HEK293 (cell line): ENCODE results near the gene NUCKS1.

ENCODE experiments used
- CTCF ChIA-PET: fragments of 350-600 bp; formaldehyde crosslinking; extraction: SDS; loops from one replicate; lab custom pipeline; 2021; ENCODE audit warnings: antibody characterized with exemption; lab: Yijun Ruan, JAX
- POLR2A ChIA-PET: fragments of 300-600 bp; formaldehyde crosslinking; extraction: SDS; loops from one replicate; lab custom pipeline; 2020; ENCODE audit warnings: antibody characterized with exemption, inconsistent platforms; lab: Yijun Ruan, JAX
- H3K27ac ChIP-seq: fragments of 200-500 bp; sonication (Bioruptor generic); 2 replicates; pipeline ENCODE4 v1.5.1; 2014; ENCODE audit warnings: low read depth, low read length, control low read depth, inconsistent platforms; ENCODE audit errors: extremely low read depth
- H3K36me3 ChIP-seq, 2 experiments: fragments of 200-500 bp in 1 of 2; sonication (Bioruptor generic) in 1 of 2; 1 replicate in 1 of 2; 2 replicates in 1 of 2; pipeline ENCODE4 v1.5.1; 2014 to 2017; ENCODE audit warnings: inconsistent platforms in 2 of 2, low read length in 2 of 2; ENCODE audit not compliant: control insufficient read depth in 2 of 2, insufficient read depth in 1 of 2
- H3K4me1 ChIP-seq: fragments of 200-500 bp; sonication (Bioruptor generic); 2 replicates; pipeline ENCODE4 v1.5.1; 2014; ENCODE audit warnings: mild to moderate bottlenecking, low read length, inconsistent platforms; ENCODE audit not compliant: control insufficient read depth, insufficient read depth
- H3K4me3 ChIP-seq: 2 replicates; pipeline ENCODE4 v1.5.1; 2011; ENCODE audit warnings: low read depth, mild to moderate bottlenecking, control low read depth, low read length, moderate library complexity
- H3K9me3 ChIP-seq: fragments of 200-500 bp; sonication (Bioruptor generic); 2 replicates; pipeline ENCODE4 v1.5.1; 2014; ENCODE audit warnings: low read depth, low read length, inconsistent platforms; ENCODE audit not compliant: control insufficient read depth, insufficient read depth
- BCL6B ChIP-seq: fragments of 450-650 bp; formaldehyde crosslinking; IDR thresholded peaks from 2 replicates; pipeline ENCODE4 v1.5.1; 2017; ENCODE audit warnings: missing biosample characterization, missing genetic modification characterization
- HOXD13 ChIP-seq: sonication (generic); formaldehyde crosslinking; IDR thresholded peaks from 2 replicates; pipeline ENCODE4 v1.8.0; 2022; ENCODE audit warnings: missing genetic modification reagents, borderline replicate concordance
- PATZ1 ChIP-seq: fragments of 450-650 bp; formaldehyde crosslinking; IDR thresholded peaks from 2 replicates; pipeline ENCODE4 v1.5.1; 2016; ENCODE audit warnings: missing biosample characterization, missing genetic modification characterization
- PRDM6 ChIP-seq: fragments of 450-650 bp; formaldehyde crosslinking; IDR thresholded peaks from 2 replicates; pipeline ENCODE4 v1.5.1; 2017; ENCODE audit warnings: missing biosample characterization, missing genetic modification characterization
- SCRT1 ChIP-seq: fragments of 450-650 bp; formaldehyde crosslinking; IDR thresholded peaks from 2 replicates; pipeline ENCODE4 v1.5.1; 2016; ENCODE audit warnings: missing biosample characterization, missing genetic modification characterization, borderline replicate concordance
- ZBTB20 ChIP-seq: fragments of 450-650 bp; formaldehyde crosslinking; IDR thresholded peaks from 2 replicates; pipeline ENCODE4 v1.5.1; 2016; ENCODE audit warnings: missing biosample characterization, missing genetic modification characterization
- ZBTB6 ChIP-seq: fragments of 450-650 bp; formaldehyde crosslinking; IDR thresholded peaks from 2 replicates; pipeline ENCODE4 v1.5.1; 2017; ENCODE audit warnings: missing biosample characterization, missing genetic modification characterization
- ZEB2 ChIP-seq: fragments of 450-650 bp; formaldehyde crosslinking; IDR thresholded peaks from 2 replicates; pipeline ENCODE4 v1.5.1; 2016; ENCODE audit warnings: missing biosample characterization, missing genetic modification characterization
- ZFHX2 ChIP-seq: fragments of 450-650 bp; formaldehyde crosslinking; conservative IDR thresholded peaks from 2 replicates; pipeline ENCODE4 v1.5.1; 2016; ENCODE audit warnings: missing biosample characterization, missing genetic modification characterization
- ZFP69B ChIP-seq: fragments of 450-650 bp; formaldehyde crosslinking; IDR thresholded peaks from 2 replicates; pipeline ENCODE4 v1.5.1; 2016; ENCODE audit warnings: missing biosample characterization, missing genetic modification characterization
- ZNF148 ChIP-seq: fragments of 450-650 bp; formaldehyde crosslinking; IDR thresholded peaks from 2 replicates; pipeline ENCODE4 v1.5.0; 2017; ENCODE audit warnings: missing biosample characterization, missing genetic modification characterization, borderline replicate concordance
- ZNF211 ChIP-seq: fragments of 450-650 bp; formaldehyde crosslinking; IDR thresholded peaks from 2 replicates; pipeline ENCODE4 v1.5.1; 2016; ENCODE audit warnings: low read depth, missing biosample characterization, missing genetic modification characterization
- ZNF223 ChIP-seq: fragments of 450-650 bp; formaldehyde crosslinking; IDR thresholded peaks from 2 replicates; pipeline ENCODE4 v1.5.1; 2016; ENCODE audit warnings: missing biosample characterization, missing genetic modification characterization
- ZNF26 ChIP-seq: fragments of 450-650 bp; formaldehyde crosslinking; IDR thresholded peaks from 2 replicates; pipeline ENCODE4 v1.5.1; 2016; ENCODE audit warnings: missing biosample characterization, missing genetic modification characterization
- ZNF311 ChIP-seq: fragments of 450-650 bp; formaldehyde crosslinking; IDR thresholded peaks from 2 replicates; pipeline ENCODE4 v1.5.1; 2017; ENCODE audit warnings: missing biosample characterization, missing genetic modification characterization, borderline replicate concordance
- ZNF335 ChIP-seq: fragments of 450-650 bp; formaldehyde crosslinking; conservative IDR thresholded peaks from 2 replicates; pipeline ENCODE4 v1.5.1; 2016; ENCODE audit warnings: missing biosample characterization, missing genetic modification characterization
- ZNF558 ChIP-seq: fragments of 450-650 bp; formaldehyde crosslinking; IDR thresholded peaks from 2 replicates; pipeline ENCODE4 v1.5.1; 2016; ENCODE audit warnings: missing biosample characterization, missing genetic modification characterization
- ZNF571 ChIP-seq: fragments of 450-650 bp; formaldehyde crosslinking; IDR thresholded peaks from 2 replicates; pipeline ENCODE4 v1.5.0; 2017; ENCODE audit warnings: missing biosample characterization, missing genetic modification characterization
- ZSCAN30 ChIP-seq: fragments of 450-650 bp; IDR thresholded peaks from 2 replicates; pipeline ENCODE4 v1.5.1; 2018; ENCODE audit warnings: missing biosample characterization, mild to moderate bottlenecking, missing genetic modification characterization, moderate library complexity

NUCKS1 gene

GRCh38 chr1:205785446-205785845 lies 35.5 kb upstream of the NUCKS1 start:
- Histone ChIP-seq H3K9me3 (no peaks in the 10 kb centered on the region), H3K4me3 (no peak overlapping the region), H3K27ac (no peak overlapping the region), H3K36me3 (peaks cover 0 to 9% of the 10 kb centered on the region in 2 experiments; a peak in 1 of 3 replicates), H3K4me1 (0 out of 2 replicates have a peak, but pooled peaks cover 4% of the 10 kb centered on the region)
- POLR2A ChIA-PET: interaction anchor here (0.7 to 1.2 kb wide), 3 partner anchors 10 to 20 kb away, joined by 3 to 12 read pairs (median 4); partner anchors contain the start of gene RAB29
- TF ChIP-seq PATZ1 (tag by site-specific recombination) (no peak), ZNF148 (no peak), SCRT1 (no peak), ZEB2 (tag by site-specific recombination) (no peak), PRDM6 (tag by site-specific recombination) (no peak), ZNF311 (no peak)
- CTCF ChIA-PET: interaction anchor here (1.1 kb wide), 3 partner anchors 9 to 192 kb away, joined by 4 to 5 read pairs (median 4); no protein-coding TSS in a partner anchor

- Histone ChIP-seq H3K27ac (no peak overlapping the region), H3K36me3 (no peaks in the 10 kb centered on the region), H3K4me1 (0 out of 2 replicates have a peak, but pooled peaks cover 4% of the 10 kb centered on the region), H3K9me3 (no peaks in the 10 kb centered on the region), H3K4me3 (no peak overlapping the region)
- POLR2A ChIA-PET: interaction anchor here (1.2 kb wide), 1 partner anchor 9 kb away, joined by 3 read pairs; the partner anchor contains the start of gene RAB29
- CTCF ChIA-PET: interaction anchor here (0.7 to 3.0 kb wide), 2 partner anchors 8 to 9 kb away, joined by 4 to 14 read pairs; no protein-coding TSS in a partner anchor
- TF ChIP-seq ZSCAN30: no peak
- no peak for TF ChIP-seq ZBTB20 (tag by site-specific recombination)
- TF ChIP-seq ZNF335 (tag by site-specific recombination): no peak
- TF ChIP-seq ZFP69B (tag by site-specific recombination): no peak
- TF ChIP-seq ZNF223 (tag by site-specific recombination): no peak
- no peak for TF ChIP-seq ZNF148
- no peak for TF ChIP-seq ZNF571 (tag by site-specific recombination)
- no peak for TF ChIP-seq ZFHX2 (tag by site-specific recombination)
- no peak for TF ChIP-seq HOXD13 (CRISPR knock-in tag)
- no peak for TF ChIP-seq ZNF211 (tag by site-specific recombination)
- no peak for TF ChIP-seq BCL6B
- no peak for TF ChIP-seq ZBTB6
- TF ChIP-seq ZNF558 (tag by site-specific recombination): no peak
- TF ChIP-seq ZNF26: no peak
Observed at GRCh38 chr1:205783904-205784303, 33.9 kb upstream of the NUCKS1 start.
